IMR-90 (cell line): ENCODE results near the gene ZNF274. TPM values are rescaled to one million over a fixed set of nuclear protein-coding genes. Genes with fewer than 3 reads are reported as not detected.

Experiments
- ATAC-seq: fragments of 200-7000 bp; cut with Tn5 transposase; 2 replicates; pipeline ENCODE4 v1.9.1; 2020; ENCODE audit warnings: low read depth, mild to moderate bottlenecking, moderate library complexity
- BruUV-seq: library from RNA; stranded (reverse); fragments of 400-500 nt; replicated peaks from 2 replicates; lab custom pipeline; 2021; lab: Mats Ljungman, UMichigan
- CTCF ChIA-PET: fragments of 300-600 bp; formaldehyde crosslinking; extraction: SDS; loops from one replicate; lab custom pipeline; 2021; ENCODE audit warnings: antibody characterized with exemption; lab: Yijun Ruan, JAX
- POLR2A ChIA-PET: fragments of 300-600 bp; sonication (Branson Sonifier 250); formaldehyde crosslinking; loops from one replicate; lab custom pipeline; 2022; ENCODE audit warnings: antibody characterized with exemption; ENCODE audit not compliant: unreplicated experiment; lab: Charles Lee
- DNase-seq: peaks from one replicate; pipeline ENCODE4 v3.0.0; 2013
- H2AFZ ChIP-seq: replicated peaks from 2 replicates; pipeline ENCODE3; 2013; ENCODE audit warnings: low read length, mild to moderate bottlenecking; ENCODE audit not compliant: poor library complexity
- H2AK5ac ChIP-seq: 2 replicates; pipeline ENCODE4 v1.6.1; 2013; ENCODE audit warnings: low read depth, low read length, inconsistent platforms
- H2AK9ac ChIP-seq: replicated peaks from 2 replicates; pipeline ENCODE3; 2013; ENCODE audit warnings: mild to moderate bottlenecking, low read depth, low read length, moderate library complexity; ENCODE audit not compliant: poor library complexity
- H2BK120ac ChIP-seq: 2 replicates; pipeline ENCODE4 v1.6.1; 2013; ENCODE audit warnings: low read depth, low read length, inconsistent platforms
- H2BK15ac ChIP-seq: 3 replicates; pipeline ENCODE4 v1.6.1; 2013; ENCODE audit warnings: low read depth, low read length, inconsistent platforms
- H2BK20ac ChIP-seq: 2 replicates; pipeline ENCODE4 v1.6.1; 2013; ENCODE audit warnings: low read depth, mild to moderate bottlenecking, inconsistent platforms, low read length, moderate library complexity
- H2BK5ac ChIP-seq: 2 replicates; pipeline ENCODE4 v1.6.1; 2013; ENCODE audit warnings: mild to moderate bottlenecking, low read depth, low read length, inconsistent platforms; ENCODE audit not compliant: poor library complexity, severe bottlenecking
- H3K14ac ChIP-seq: replicated peaks from 2 replicates; pipeline ENCODE4 v1.6.1; 2013; ENCODE audit warnings: low read depth, low read length, inconsistent platforms
- H3K18ac ChIP-seq: 2 replicates; pipeline ENCODE4 v1.6.1; 2013; ENCODE audit warnings: low read depth, low read length, control low read depth
- H3K23ac ChIP-seq: 2 replicates; pipeline ENCODE4 v1.6.1; 2013; ENCODE audit warnings: low read depth, low read length, inconsistent platforms
- H3K27ac ChIP-seq: 2 replicates; pipeline ENCODE4 v1.5.1; 2013; ENCODE audit warnings: mild to moderate bottlenecking, control low read depth, low read length; ENCODE audit not compliant: insufficient read depth
- H3K27me3 ChIP-seq: 2 replicates; pipeline ENCODE4 v1.6.1; 2013; ENCODE audit warnings: low read length; ENCODE audit not compliant: control insufficient read depth, insufficient read depth
- H3K36me3 ChIP-seq: 2 replicates; pipeline ENCODE4 v1.6.1; 2013; ENCODE audit warnings: low read length, mixed read lengths; ENCODE audit not compliant: control insufficient read depth, insufficient read depth
- H3K4ac ChIP-seq: 2 replicates; pipeline ENCODE4 v1.6.1; 2013; ENCODE audit warnings: low read depth, low read length, inconsistent platforms
- H3K4me1 ChIP-seq: 2 replicates; pipeline ENCODE4 v1.6.1; 2013; ENCODE audit warnings: low read length, mixed read lengths; ENCODE audit not compliant: control insufficient read depth, insufficient read depth
- H3K4me2 ChIP-seq: 2 replicates; pipeline ENCODE4 v1.6.1; 2013; ENCODE audit warnings: low read depth, mild to moderate bottlenecking, control low read depth, low read length, moderate library complexity
- H3K4me3 ChIP-seq: 2 replicates; pipeline ENCODE4 v1.5.1; 2013; ENCODE audit warnings: low read depth, mild to moderate bottlenecking, control low read depth, low read length, moderate library complexity; ENCODE audit not compliant: insufficient read depth
- H3K56ac ChIP-seq: 2 replicates; pipeline ENCODE4 v1.6.1; 2013; ENCODE audit warnings: low read length, inconsistent platforms; ENCODE audit not compliant: insufficient read depth; ENCODE audit errors: extremely low read depth
- H3K79me1 ChIP-seq, 2 experiments: 2 replicates each; pipeline ENCODE4 v1.6.1; 2013; ENCODE audit warnings: low read length in 2 of 2, inconsistent platforms in 1 of 2, low read depth in 1 of 2
- H3K9ac ChIP-seq: 2 replicates; pipeline ENCODE4 v1.6.1; 2013; ENCODE audit warnings: low read depth, low read length, control low read depth
- H3K9me1 ChIP-seq: 2 replicates; pipeline ENCODE4 v1.6.1; 2013; ENCODE audit warnings: low read length, inconsistent platforms; ENCODE audit not compliant: insufficient read depth
- H3K9me3 ChIP-seq: 2 replicates; pipeline ENCODE4 v1.6.1; 2013; ENCODE audit warnings: low read length; ENCODE audit not compliant: control insufficient read depth, insufficient read depth
- H4K20me1 ChIP-seq: 2 replicates; pipeline ENCODE4 v1.6.1; 2013; ENCODE audit warnings: low read length, inconsistent platforms; ENCODE audit not compliant: insufficient read depth
- H4K5ac ChIP-seq: 2 replicates; pipeline ENCODE4 v1.6.1; 2013; ENCODE audit warnings: mild to moderate bottlenecking, low read depth, low read length, control low read depth
- H4K8ac ChIP-seq, 2 experiments: 2 replicates each; pipeline ENCODE4 v1.6.1; 2013; ENCODE audit warnings: low read depth in 2 of 2, low read length in 2 of 2, control low read depth in 1 of 2, inconsistent platforms in 1 of 2
- H4K91ac ChIP-seq: 2 replicates; pipeline ENCODE4 v1.6.1; 2013; ENCODE audit warnings: low read depth, low read length, inconsistent platforms; ENCODE audit not compliant: insufficient read depth
- BHLHE40 ChIP-seq: fragments of 150-350 bp; IDR thresholded peaks from 2 replicates; pipeline ENCODE4 v1.6.1; 2016; ENCODE audit warnings: mild to moderate bottlenecking, low read depth, low read length
- CEBPB ChIP-seq: IDR thresholded peaks from 2 replicates; pipeline ENCODE4 v1.6.1; 2012; ENCODE audit warnings: low read depth, low read length, improper control_type of control experiment
- CTCF ChIP-seq: conservative IDR thresholded peaks from 2 replicates; pipeline ENCODE4 v1.5.1; 2012; ENCODE audit warnings: mild to moderate bottlenecking, low read depth, low read length, improper control_type of control experiment
- ELK1 ChIP-seq: fragments of 150-350 bp; IDR thresholded peaks from 2 replicates; pipeline ENCODE4 v1.6.1; 2016; ENCODE audit warnings: low read depth, mild to moderate bottlenecking, low read length, moderate library complexity, borderline replicate concordance
- MAFK ChIP-seq: IDR thresholded peaks from 2 replicates; pipeline ENCODE4 v1.6.1; 2012; ENCODE audit warnings: low read depth, low read length, improper control_type of control experiment
- MAZ ChIP-seq: IDR thresholded peaks from 2 replicates; pipeline ENCODE4 v1.6.1; 2012; ENCODE audit warnings: low read depth, mild to moderate bottlenecking, low read length, improper control_type of control experiment, moderate library complexity, borderline replicate concordance
- MXI1 ChIP-seq: IDR thresholded peaks from 2 replicates; pipeline ENCODE4 v1.6.1; 2012; ENCODE audit warnings: low read depth, mild to moderate bottlenecking, low read length, moderate library complexity, borderline replicate concordance
- NFE2L2 ChIP-seq: fragments of 150-350 bp; IDR thresholded peaks from 2 replicates; pipeline ENCODE4 v1.6.1; 2016; ENCODE audit warnings: low read depth, mild to moderate bottlenecking, low read length
- POLR2A ChIP-seq: IDR thresholded peaks from 2 replicates; pipeline ENCODE4 v1.6.1; 2012; ENCODE audit warnings: mild to moderate bottlenecking, low read depth, low read length
- RAD21 ChIP-seq: IDR thresholded peaks from 2 replicates; pipeline ENCODE4 v1.6.1; 2012; ENCODE audit warnings: low read length, improper control_type of control experiment
- RCOR1 ChIP-seq: IDR thresholded peaks from 2 replicates; pipeline ENCODE4 v1.6.1; 2012; ENCODE audit warnings: mild to moderate bottlenecking, low read length, improper control_type of control experiment; ENCODE audit not compliant: insufficient replicate concordance
- SMC3 ChIP-seq: fragments of 150-350 bp; IDR thresholded peaks from 2 replicates; pipeline ENCODE4 v1.6.1; 2016; ENCODE audit warnings: low read depth, mild to moderate bottlenecking, antibody characterized with exemption, low read length, moderate library complexity
- WGBS, 2 experiments: methylation state at CpG; one replicate each; pipeline versions ENCODE4 v1.1.5 to v1.1.7; 2013; ENCODE audit warnings: missing lambda C conversion rate in 2 of 2; ENCODE audit not compliant: insufficient read length in 1 of 2; ENCODE audit errors: extremely low coverage in 2 of 2; 5-methylcytosine and 5-hydroxymethylcytosine counted together
- dilution Hi-C: fragments of 300-500 bp; cut with HindIII; formaldehyde crosslinking; loops from one replicate; pipeline ENCODE4 v1.14.3; 2018; ENCODE audit warnings: low sequenced_read_pairs; ENCODE audit not compliant: unreplicated experiment
- in situ Hi-C: fragments of 300-500 bp; cut with MboI; formaldehyde crosslinking; loops from 3 replicates; pipeline ENCODE4 v1.14.3; 2019; ENCODE audit warnings: low sequenced_read_pairs, inconsistent platforms, mixed read lengths
- intact Hi-C: fragments of 100-400 bp; cut with micrococcal nuclease; formaldehyde crosslinking; loops from 2 replicates; pipeline ENCODE4 v1.10.0; 2022
- polyA plus RNA-seq, 3 experiments: library from polyadenylated mRNA; depleted of rRNA; stranded (reverse); fragments of >200 nt; gene quantifications; 2 replicates each; pipeline ENCODE4 v1.2.3, GENCODE V29; 2012; ENCODE audit warnings: low replicate concordance in 1 of 3
- total RNA-seq: library from RNA; depleted of rRNA; stranded (reverse); fragments of >200 nt; gene quantifications from 2 replicates; pipeline ENCODE4 v1.2.3, GENCODE V29; 2012

Gene ZNF274
- total and polyA plus RNA-seq, 2 of the 4 experiments (the other 2 are of a cell fraction): 12.1 to 15.2 TPM

GRCh38 chr19:58154679-58155648, 27.9 kb upstream of the ZNF274 start:
- 9% methylated on average over 23 of the region's 85 CpGs; no CpG with 5 or more reads in 1 of the 2 experiments for WGBS, 2 experiments
- DNase-seq (peak; percentile 91), ATAC-seq (peak; percentile 92)
- dilution Hi-C loops: no loop called here
- H3K23ac ChIP-seq: no peak overlapping the region
- no peaks in the 10 kb centered on the region; the same call in 1 of the 2 replicates for H3K4me1 ChIP-seq
- BruUV-seq: no TSS peak
- no peak overlapping the region for H2AK5ac ChIP-seq
- H2BK5ac ChIP-seq: peak overlapping the region; percentile 80
- H3K27ac ChIP-seq: peak overlapping the region; percentile 70
- no peaks in the 10 kb centered on the region for H3K36me3 ChIP-seq
- peak overlapping the region; percentile 79; the same call in 1 of the 2 replicates for H3K14ac ChIP-seq
- intact Hi-C loops: loop anchor here (1.0 to 10.0 kb wide), 7 partner anchors 133 to 970 kb away; partner anchors contain the start of genes ZNF256, ZNF416 and ZNF606
- H3K9me3 ChIP-seq: peaks cover 8% of the 10 kb centered on the region
- ChIA-PET CTCF (interaction anchor here (0.5 kb wide), 1 partner anchor 749 kb away, joined by 3 read pairs; no protein-coding TSS in a partner anchor), POLR2A (no interaction called here)
- H2AK9ac ChIP-seq: peak overlapping the region; percentile 79
- peak overlapping the region; percentile 98 for H2AFZ ChIP-seq
- in situ Hi-C loops: loop anchor here (10.0 kb wide), 1 partner anchor 410 kb away; the partner anchor contains the start of gene ZNF776
- H4K8ac ChIP-seq: peak overlapping the region; percentile 74 to 87; a peak in 2 of 4 replicates
- no peak overlapping the region for H2BK120ac ChIP-seq
- H2BK20ac ChIP-seq: no peak overlapping the region
- H4K5ac ChIP-seq: peak overlapping the region; percentile 72
- H3K9me1 ChIP-seq: no peaks in the 10 kb centered on the region
- peak overlapping the region; percentile 92 for H3K4me2 ChIP-seq
- H3K4me3 ChIP-seq: peak overlapping the region; percentile 72
- H3K18ac ChIP-seq: no peak overlapping the region
- H3K4ac ChIP-seq: peak overlapping the region; percentile 50; the same call in 1 of the 2 replicates
- H3K79me1 ChIP-seq: peaks cover 6 to 9% of the 10 kb centered on the region in 2 experiments
- H2BK15ac ChIP-seq: no peak overlapping the region
- TF ChIP-seq RAD21 (peak; percentile 99), ELK1 (no peak), NFE2L2 (no peak), BHLHE40 (no peak), SMC3 (peak; percentile 81), CEBPB (peak; percentile 31; the same call in 1 of the 2 replicates), POLR2A (peak; percentile 62; the same call in 1 of the 2 replicates), RCOR1 (no peak), CTCF (peak; percentile 99), MAZ (peak; percentile 74), MXI1 (0 out of 2 replicates have a peak, but pooled peaks have one; percentile 40), MAFK (no peak)
- H4K91ac ChIP-seq: no peak overlapping the region; the same call in none of the 2 replicates
- H3K56ac ChIP-seq: no peak overlapping the region
- H4K20me1 ChIP-seq: no peaks in the 10 kb centered on the region
- H3K9ac ChIP-seq: peak overlapping the region; percentile 65
- H3K27me3 ChIP-seq: no peaks in the 10 kb centered on the region
